CD14-positive monocyte (primary cell): ENCODE results near the gene ACSM3. TPM values are rescaled to one million over a fixed set of nuclear protein-coding genes. Genes with fewer than 3 reads are reported as not detected.

ENCODE experiments used
- DNase-seq, 3 donors: peaks; one replicate each; pipeline ENCODE4 v3.0.0-alpha.2; 2011 to 2022
- H2AFZ ChIP-seq: 2 replicates; pipeline ENCODE4 v1.6.0; 2012; ENCODE audit warnings: mild to moderate bottlenecking, low read depth, low read length, inconsistent platforms; ENCODE audit not compliant: insufficient read depth, poor library complexity, severe bottlenecking
- H3K27ac ChIP-seq, 2 donors: 1 replicate in 1 of 2; 2 replicates in 1 of 2; pipeline ENCODE4 v1.5.1; 2012 to 2013; ENCODE audit warnings: low read length in 2 of 2, control low read depth in 1 of 2, inconsistent platforms in 1 of 2, low read depth in 1 of 2, mild to moderate bottlenecking in 1 of 2
- H3K27me3 ChIP-seq, 2 donors: one replicate each; pipeline versions ENCODE4 v1.6.0 to v1.6.1; 2011 to 2013; ENCODE audit warnings: low read length in 2 of 2; ENCODE audit not compliant: control insufficient read depth in 2 of 2, insufficient read depth in 2 of 2
- H3K36me3 ChIP-seq, 2 donors: replicated peaks in 1 of 2; 1 replicate in 1 of 2; 2 replicates in 1 of 2; pipeline versions ENCODE4 v1.5.1 to v1.6.1; 2012 to 2013; ENCODE audit warnings: low read length in 2 of 2, control low read depth in 1 of 2, inconsistent platforms in 1 of 2, mild to moderate bottlenecking in 1 of 2; ENCODE audit not compliant: insufficient read depth in 2 of 2, control insufficient read depth in 1 of 2
- H3K4me1 ChIP-seq, 2 donors: 1 replicate in 1 of 2; 2 replicates in 1 of 2; pipeline versions ENCODE4 v1.5.1 to v1.6.1; 2012 to 2013; ENCODE audit warnings: low read length in 2 of 2, control low read depth in 1 of 2, inconsistent platforms in 1 of 2, mild to moderate bottlenecking in 1 of 2, moderate library complexity in 1 of 2; ENCODE audit not compliant: insufficient read depth in 2 of 2, control insufficient read depth in 1 of 2
- H3K4me2 ChIP-seq: replicated peaks from 2 replicates; pipeline ENCODE3; 2012; ENCODE audit warnings: low read length, moderate library complexity, mild to moderate bottlenecking; ENCODE audit not compliant: poor library complexity, severe bottlenecking; ENCODE audit errors: extremely low read depth
- H3K4me3 ChIP-seq, 3 experiments: fragments of 200-600 bp in 1 of 3; sonication (generic) in 1 of 3; replicated peaks in 1 of 3; 1 replicate in 2 of 3; 2 replicates in 1 of 3; pipeline ENCODE4 v1.5.1; 2011 to 2013; ENCODE audit warnings: low read length in 3 of 3, mild to moderate bottlenecking in 3 of 3, control low read depth in 2 of 3, low read depth in 2 of 3, inconsistent platforms in 1 of 3, moderate library complexity in 1 of 3
- H3K79me2 ChIP-seq: 2 replicates; pipeline ENCODE4 v1.6.0; 2012; ENCODE audit warnings: mild to moderate bottlenecking, control low read depth, inconsistent platforms, low read length, moderate library complexity; ENCODE audit not compliant: insufficient read depth
- H3K9ac ChIP-seq: 2 replicates; pipeline ENCODE4 v1.6.0; 2017; ENCODE audit warnings: low read length, mild to moderate bottlenecking; ENCODE audit not compliant: insufficient read depth, poor library complexity, severe bottlenecking
- H3K9me3 ChIP-seq, 2 donors: replicated peaks in 1 of 2; 1 replicate in 1 of 2; 2 replicates in 1 of 2; pipeline versions ENCODE4 v1.5.1 to v1.6.1; 2012 to 2013; ENCODE audit warnings: low read length in 2 of 2, control low read depth in 1 of 2; ENCODE audit not compliant: control insufficient read depth in 1 of 2, insufficient read depth in 1 of 2
- H4K20me1 ChIP-seq: 2 replicates; pipeline ENCODE4 v1.6.0; 2012; ENCODE audit warnings: mild to moderate bottlenecking, low read length, control low read depth, moderate library complexity; ENCODE audit not compliant: insufficient read depth
- H3K27ac Mint-ChIP-seq, 7 donors: one replicate each; pipeline ENCODE4 v1.8.0; 2020; ENCODE audit warnings: mild to moderate bottlenecking in 7 of 7, mixed read lengths in 7 of 7, moderate library complexity in 6 of 7, inconsistent platforms in 2 of 7
- H3K27me3 Mint-ChIP-seq, 3 donors: one replicate each; pipeline ENCODE4 v1.8.0; 2021 to 2022; ENCODE audit warnings: low read depth in 3 of 3, mild to moderate bottlenecking in 3 of 3, mixed read lengths in 3 of 3, moderate library complexity in 3 of 3, inconsistent platforms in 1 of 3
- H3K36me3 Mint-ChIP-seq, 2 donors: one replicate each; pipeline ENCODE4 v1.8.0; 2020; ENCODE audit warnings: mixed read lengths in 2 of 2, inconsistent platforms in 1 of 2, mild to moderate bottlenecking in 1 of 2
- H3K4me1 Mint-ChIP-seq: one replicate; pipeline ENCODE4 v1.8.0; 2020; ENCODE audit warnings: mild to moderate bottlenecking, mixed read lengths
- H3K4me3 Mint-ChIP-seq, 2 donors: one replicate each; pipeline ENCODE4 v1.8.0; 2020; ENCODE audit warnings: mild to moderate bottlenecking in 2 of 2, mixed read lengths in 2 of 2, moderate library complexity in 1 of 2
- H3K9me3 Mint-ChIP-seq, 7 donors: one replicate each; pipeline ENCODE4 v1.8.0; 2020 to 2022; ENCODE audit warnings: mixed read lengths in 7 of 7, mild to moderate bottlenecking in 6 of 7, moderate library complexity in 6 of 7, inconsistent platforms in 2 of 7
- CTCF ChIP-seq: fragments of 200-600 bp; IDR thresholded peaks from one replicate; pipeline ENCODE4 v1.8.0; 2022; ENCODE audit warnings: antibody characterized with exemption, mild to moderate bottlenecking
- WGBS: methylation state at CpG from one replicate; pipeline ENCODE4 v1.1.5; 2013; ENCODE audit warnings: missing lambda C conversion rate; ENCODE audit not compliant: insufficient coverage; 5-methylcytosine and 5-hydroxymethylcytosine counted together
- intact Hi-C, 2 donors: fragments of 100-400 bp; cut with micrococcal nuclease; formaldehyde crosslinking; loops; one replicate each; pipeline versions ENCODE4 v1.15.0 to v1.15.1; 2023
- polyA plus RNA-seq, 3 donors: library from polyadenylated mRNA; depleted of rRNA in 1 of 3; unstranded in 2 of 3; stranded (reverse) in 1 of 3; fragments of 300-500 nt in 2 of 3; fragments of >200 nt in 1 of 3; fragmentation: Illumina TruSeq in 2 of 3; gene quantifications; 1 replicate in 2 of 3; 2 replicates in 1 of 3; pipeline ENCODE4 v1.2.3, GENCODE V29; 2012 to 2021

Gene ACSM3
- polyA plus RNA-seq, 3 donors = 1.6 to 5.1 (median 1.9) TPM

GRCh38 chr16:20749474-20749873 lies 14.3 kb upstream of the ACSM3 start:
- Mint-ChIP-seq H3K4me1 (peaks cover 52% of the 10 kb centered on the region), H3K4me3 (no peak overlapping the region), H3K27me3 (peaks cover 0 to 2% (median 1%) of the 10 kb centered on the region in 3 donors), H3K9me3 (peaks cover 2 to 25% (median 15%) of the 10 kb centered on the region in 7 donors), H3K27ac (no peak overlapping the region), H3K36me3 (peaks cover 2 to 12% of the 10 kb centered on the region in 2 donors)
- Histone ChIP-seq H2AFZ (no peak overlapping the region), H3K4me3 (no peak overlapping the region), H3K9ac (no peak overlapping the region), H3K4me2 (no peak overlapping the region), H3K27me3 (no peaks in the 10 kb centered on the region), H4K20me1 (no peaks in the 10 kb centered on the region), H3K79me2 (no peaks in the 10 kb centered on the region), H3K36me3 (no peaks in the 10 kb centered on the region), H3K4me1 (peaks cover 45 to 66% of the 10 kb centered on the region in 2 donors), H3K27ac (no peak overlapping the region), H3K9me3 (peaks cover 0 to 16% of the 10 kb centered on the region in 2 donors)
- DNase-seq = no peak
- TF ChIP-seq CTCF = no peak
- WGBS = no CpG with 5 or more reads among the region's 1 CpG
- intact Hi-C loops = loop anchor here in 1 of 2 donors (10.0 kb wide), 1 partner anchor 145 kb away; no protein-coding TSS in a partner anchor

- TF ChIP-seq CTCF = no peak
- H4K20me1 ChIP-seq = no peaks in the 10 kb centered on the region
- Mint-ChIP-seq H3K4me1 (peaks cover 47% of the 10 kb centered on the region), H3K27ac (no peak overlapping the region), H3K9me3 (peaks cover 2 to 25% (median 15%) of the 10 kb centered on the region in 7 donors), H3K36me3 (peaks cover 2 to 12% of the 10 kb centered on the region in 2 donors), H3K27me3 (peaks cover 0 to 2% (median 1%) of the 10 kb centered on the region in 3 donors), H3K4me3 (no peak overlapping the region)
- no peaks in the 10 kb centered on the region for H3K36me3 ChIP-seq
- peaks cover 0 to 16% of the 10 kb centered on the region in 2 donors for H3K9me3 ChIP-seq
- H3K4me3 ChIP-seq = no peak overlapping the region
- no peak for DNase-seq
- no peak overlapping the region for H3K9ac ChIP-seq
- no peak overlapping the region for H2AFZ ChIP-seq
- peaks cover 39 to 61% of the 10 kb centered on the region in 2 donors for H3K4me1 ChIP-seq
- no CpG with 5 or more reads among the region's 1 CpG for WGBS
- H3K27ac ChIP-seq = no peak overlapping the region
- no peak overlapping the region for H3K4me2 ChIP-seq
- H3K27me3 ChIP-seq = no peaks in the 10 kb centered on the region
- H3K79me2 ChIP-seq = no peaks in the 10 kb centered on the region
- intact Hi-C loops = no loop called here
Observed at GRCh38 chr16:20750558-20750957, 13.3 kb upstream of the ACSM3 start.
